Measurements from ENCODE around the gene KIF2C. TPM values are rescaled to one million over a fixed set of nuclear protein-coding genes. Genes with fewer than 3 reads are reported as not detected.

Gene KIF2C
- polyA plus RNA-seq, 2 of the 4 experiments (the other 2 are of a cell fraction), result 26.9 to 40.5 TPM

GRCh38 chr1:44777547-44777946, 37.9 kb downstream of the KIF2C start:
- H3K4me1 ChIP-seq, result peaks cover 22% of the 10 kb centered on the region
- peak overlapping the region; percentile 98 to 99; a peak in 5 of 6 replicates for H3K27ac ChIP-seq
- POLR2A ChIA-PET, result interaction anchor here (0.6 to 0.9 kb wide), 2 partner anchors 29 to 42 kb away, joined by 3 read pairs; no protein-coding TSS in a partner anchor
- peak overlapping the region; percentile 96 for H3K4me3 ChIP-seq
- no peak for TF ChIP-seq RAD21 (conservative IDR thresholded peaks at IDR 0.05 in 1 of 2, IDR thresholded peaks at IDR 0.05 in 1 of 2)
- TF ChIP-seq RARB (CRISPR knock-in tag; IDR thresholded peaks at IDR 0.05), result no peak
- no peak for TF ChIP-seq CHD4 (IDR thresholded peaks at IDR 0.05; ENCODE audit: borderline replicate concordance)
- no peak for TF ChIP-seq BHLHE40 (IDR thresholded peaks at IDR 0.05; ENCODE audit: low read depth, low read length)
- no peaks in the 10 kb centered on the region for H3K9me3 ChIP-seq
- H3K4me2 ChIP-seq, result peak overlapping the region; percentile 91
- 76% methylated on average over 13 of the region's 14 CpGs for WGBS (ENCODE audit: missing lambda C conversion rate)
- FAIRE-seq (no peak), ATAC-seq (no peak), DNase-seq (ENCODE audit: low read depth in 1 of 2, low spot score in 1 of 2) (no peak)
- CTCF ChIA-PET, result interaction anchor here (0.8 to 1.6 kb wide), 8 partner anchors 8 to 48 kb away, joined by 3 to 4 read pairs (median 4); partner anchors contain the start of genes PLK3 and RNU5D-1

GRCh38 chr1:44777969-44778635, 38.5 kb downstream of the KIF2C start:
- ATAC-seq, result no peak
- POLR2A ChIA-PET, result interaction anchor here (0.6 to 0.9 kb wide), 2 partner anchors 30 to 41 kb away, joined by 3 read pairs; no protein-coding TSS in a partner anchor
- 78% methylated on average over 12 of the region's 13 CpGs for WGBS (ENCODE audit: missing lambda C conversion rate)
- no peak for DNase-seq (ENCODE audit: low read depth in 1 of 2, low spot score in 1 of 2)
- CTCF ChIA-PET, result interaction anchor here (0.8 to 1.6 kb wide), 8 partner anchors 8 to 49 kb away, joined by 3 to 4 read pairs (median 4); partner anchors contain the start of genes PLK3 and RNU5D-1
- no peak for FAIRE-seq
- Histone ChIP-seq H3K4me1 (peaks cover 22% of the 10 kb centered on the region), H3K27ac (peak overlapping the region in 1 of 2 experiments; percentile 99; a peak in 3 of 6 replicates), H3K4me3 (peak overlapping the region; percentile 96; the same call in 2 of the 3 replicates), H3K9me3 (no peaks in the 10 kb centered on the region), H3K4me2 (peak overlapping the region; percentile 91)
- TF ChIP-seq CBX8 (IDR thresholded peaks at IDR 0.05) (no peak), HES2 (IDR thresholded peaks at IDR 0.05) (no peak), HEYL (CRISPR knock-in tag; IDR thresholded peaks at IDR 0.05) (no peak), NFE2L2 (conservative IDR thresholded peaks at IDR 0.05; ENCODE audit: low read length) (no peak), ZFP36 (IDR thresholded peaks at IDR 0.05; ENCODE audit: borderline replicate concordance, partially characterized antibody) (no peak), MAFK (IDR thresholded peaks at IDR 0.05; ENCODE audit: partially characterized antibody) (no peak), PHF8 (IDR thresholded peaks at IDR 0.05; ENCODE audit: borderline replicate concordance, low read depth) (no peak), EP300 (IDR thresholded peaks at IDR 0.05) (no peak), HOXB13 (CRISPR knock-in tag; IDR thresholded peaks at IDR 0.05; ENCODE audit: low read depth) (no peak), EHMT2 (IDR thresholded peaks at IDR 0.05; ENCODE audit: low read depth) (no peak), ZC3H11A (IDR thresholded peaks at IDR 0.05) (no peak), NPAS2 (CRISPR knock-in tag; IDR thresholded peaks at IDR 0.05; ENCODE audit: borderline replicate concordance) (no peak), USF2 (IDR thresholded peaks at IDR 0.05) (no peak)

GRCh38 chr1:44778705-44779576, 39.3 kb downstream of the KIF2C start:
- Histone ChIP-seq H3K4me2 (peak overlapping the region; percentile 91), H3K9me3 (no peaks in the 10 kb centered on the region), H3K27ac (no peak overlapping the region), H3K4me3 (no peak overlapping the region), H3K4me1 (peaks cover 22% of the 10 kb centered on the region)
- over 99% methylated on average over 6 of the region's 6 CpGs for WGBS (ENCODE audit: missing lambda C conversion rate)
- ChIA-PET CTCF (no interaction called here), POLR2A (interaction anchor here (1.1 to 2.3 kb wide), 2 partner anchors 40 to 57 kb away, joined by 3 to 8 read pairs; no protein-coding TSS in a partner anchor)
- peak; percentile 69; the same call in 1 of the 2 replicates for TF ChIP-seq POLR2AphosphoS2 (conservative IDR thresholded peaks at IDR 0.05; ENCODE audit: low read length)
- TF ChIP-seq CHD2 (IDR thresholded peaks at IDR 0.05; ENCODE audit: low read length, partially characterized antibody), result no peak
- TF ChIP-seq CBX8 (IDR thresholded peaks at IDR 0.05), result no peak
- TF ChIP-seq JUN (IDR thresholded peaks at IDR 0.05), result 0 out of 5 replicates have a peak, but pooled peaks of 1 of the 2 experiments have one; percentile 18
- no peak for TF ChIP-seq HMGXB4 (CRISPR knock-in tag; IDR thresholded peaks at IDR 0.05; ENCODE audit: borderline replicate concordance)
- TF ChIP-seq JUNB (IDR thresholded peaks at IDR 0.05), result no peak
- ATAC-seq (no peak), FAIRE-seq (no peak), DNase-seq (ENCODE audit: low read depth in 1 of 2, low spot score in 1 of 2) (no peak)
